SW 1271 (cell line): ENCODE measurements around the gene TRNT1.

Source experiments
- DNase-seq, 2 experiments: peaks; one replicate each; lab custom pipeline; 2025; lab: John Stamatoyannopoulos, UW

The TRNT1 gene

DNA sequence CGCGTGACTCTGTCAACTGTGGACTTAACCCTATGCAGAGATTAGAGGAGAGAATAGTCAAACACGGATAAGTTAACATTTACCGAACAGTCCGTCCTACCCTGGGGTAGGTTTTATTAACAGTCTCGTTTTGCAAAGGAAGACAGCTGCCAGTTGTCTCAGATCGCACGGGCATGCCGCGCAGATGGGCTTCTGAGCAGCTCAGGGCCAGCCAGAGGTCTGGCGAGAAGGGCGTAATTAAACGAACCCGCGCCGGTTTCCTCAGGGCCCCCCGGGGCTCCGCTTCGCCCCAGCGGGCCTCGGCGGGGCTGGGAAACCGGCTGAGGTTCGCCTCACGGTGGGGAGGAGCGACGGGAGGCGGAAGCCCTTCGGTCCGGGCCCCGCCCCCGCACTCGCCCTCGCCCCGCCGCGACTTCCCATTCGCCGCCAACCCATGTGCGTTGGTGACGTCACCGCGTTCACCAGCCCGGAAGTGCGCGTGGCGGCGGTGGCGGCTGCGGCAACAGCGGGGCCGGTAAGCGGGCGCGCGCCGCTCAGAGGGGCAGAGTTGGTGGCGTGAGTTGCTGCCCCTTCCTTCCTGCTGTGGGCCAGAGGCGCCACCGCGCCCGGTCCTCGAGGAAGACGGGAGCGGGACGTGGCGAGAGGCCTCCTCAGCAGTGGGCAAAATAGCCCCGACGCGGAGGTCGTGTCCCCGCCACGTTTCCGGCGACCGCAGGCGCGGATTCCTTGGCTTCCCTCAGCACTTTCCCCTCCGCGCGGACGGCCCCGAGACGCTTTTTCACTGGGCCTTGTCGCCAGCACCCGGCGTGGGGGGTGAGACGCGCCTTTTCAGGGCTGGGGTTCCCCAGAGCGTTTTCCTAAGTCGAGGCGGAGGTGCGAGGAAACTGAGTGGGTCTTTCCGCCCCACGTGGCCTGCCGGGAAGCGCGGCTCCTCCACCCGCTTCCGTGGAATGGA is at the start of gene TRNT1:
Gene TRNT1 (plus strand): TSS at position 464 of the 955 bp plus-strand sequence. CDS start 2,101 bp downstream, outside the sequence.
- DNase-seq: peak; percentile 89 to 91

DNA sequence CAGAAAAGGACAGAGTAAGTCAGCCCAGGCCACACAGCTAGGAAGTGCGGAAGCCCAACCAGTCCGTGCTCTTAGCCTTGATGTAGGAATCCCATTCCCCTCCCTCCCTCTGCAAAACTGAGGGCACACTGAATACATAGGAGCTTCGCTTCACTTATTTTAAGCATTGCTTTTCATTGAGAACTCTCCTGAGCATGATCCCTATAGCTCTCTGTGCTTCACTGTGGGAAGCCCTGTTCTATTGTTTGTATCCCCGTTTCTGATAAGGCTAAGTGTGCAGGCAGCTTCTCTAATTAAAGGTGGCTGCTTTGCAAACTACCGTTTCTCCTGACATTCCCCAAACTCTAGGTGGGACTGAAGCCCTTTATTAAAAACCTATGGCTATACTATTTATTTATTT is 46.4 kb upstream of the TRNT1 start:
- DNase-seq: no peak

DNA sequence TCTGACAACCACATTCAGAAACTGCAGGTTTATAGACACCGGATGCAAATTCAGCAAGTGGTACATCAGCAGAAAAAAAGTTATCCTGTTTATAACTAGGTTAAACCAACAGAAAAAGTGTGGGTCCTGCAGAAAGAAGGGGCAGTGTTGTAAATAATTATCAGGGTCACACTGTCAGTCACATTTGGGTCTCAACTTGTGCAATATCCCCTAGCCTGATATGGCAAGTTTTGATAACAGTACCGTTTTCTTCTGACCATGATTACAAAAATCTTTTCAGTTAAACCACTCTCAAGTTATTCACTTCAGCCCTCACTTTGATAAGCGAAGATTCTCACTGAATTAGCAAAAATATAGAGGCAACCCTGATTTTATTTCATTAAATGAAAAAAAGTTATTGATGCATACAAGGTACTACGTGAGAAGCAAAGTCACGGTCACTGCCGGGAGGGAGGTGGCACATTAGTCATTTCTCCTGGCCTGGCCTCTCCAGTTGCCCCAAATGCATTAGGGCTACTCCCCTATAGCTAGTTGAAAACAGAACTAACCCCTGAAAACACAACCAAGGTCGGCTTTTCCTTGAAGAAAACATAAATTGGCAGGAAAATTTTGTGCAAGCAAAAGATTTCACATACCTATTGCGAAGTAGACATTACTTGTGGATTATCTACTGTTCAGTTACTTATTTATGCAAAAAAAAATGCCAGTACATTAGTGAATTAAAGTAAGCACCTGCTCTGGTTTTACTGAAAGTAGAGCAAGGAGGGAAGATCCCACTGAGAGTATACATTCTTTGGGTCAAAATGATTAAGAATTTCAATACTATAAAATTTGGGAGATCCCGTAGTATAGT is 45.1 kb upstream of the TRNT1 start:
- DNase-seq: no peak

DNA sequence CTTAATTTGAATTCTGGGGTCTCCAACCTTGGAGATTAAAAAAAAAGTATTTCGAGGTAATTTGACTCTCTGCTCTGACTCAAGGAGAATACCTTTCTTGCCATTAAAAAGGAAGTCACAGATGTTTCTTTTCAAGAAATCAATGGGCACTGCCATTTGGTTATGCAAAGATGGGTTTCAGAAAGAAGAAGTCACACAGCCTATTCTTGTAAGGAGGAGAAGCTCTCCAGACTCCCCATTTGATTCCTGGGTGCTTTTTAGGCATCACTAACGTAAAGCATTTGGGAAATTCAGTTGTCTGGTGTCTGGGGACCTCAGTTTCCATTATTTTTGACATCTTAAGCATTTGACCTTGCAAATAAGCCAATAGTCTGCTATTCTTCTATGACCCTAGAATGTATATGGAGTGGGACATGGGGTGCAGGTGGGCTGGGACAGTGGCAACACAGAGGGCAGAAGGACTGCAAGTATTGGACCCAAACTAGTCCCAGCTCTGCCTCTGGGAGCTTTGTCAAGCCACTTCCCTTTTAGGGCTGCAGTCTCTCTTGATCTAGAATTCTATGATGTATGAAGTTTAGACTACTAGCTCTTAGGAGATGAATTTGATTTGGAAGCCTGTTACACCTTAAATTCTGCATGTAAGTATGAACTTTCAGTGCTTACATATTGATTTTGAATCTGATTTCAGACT is 44.4 kb upstream of the TRNT1 start:
- DNase-seq: no peak

DNA sequence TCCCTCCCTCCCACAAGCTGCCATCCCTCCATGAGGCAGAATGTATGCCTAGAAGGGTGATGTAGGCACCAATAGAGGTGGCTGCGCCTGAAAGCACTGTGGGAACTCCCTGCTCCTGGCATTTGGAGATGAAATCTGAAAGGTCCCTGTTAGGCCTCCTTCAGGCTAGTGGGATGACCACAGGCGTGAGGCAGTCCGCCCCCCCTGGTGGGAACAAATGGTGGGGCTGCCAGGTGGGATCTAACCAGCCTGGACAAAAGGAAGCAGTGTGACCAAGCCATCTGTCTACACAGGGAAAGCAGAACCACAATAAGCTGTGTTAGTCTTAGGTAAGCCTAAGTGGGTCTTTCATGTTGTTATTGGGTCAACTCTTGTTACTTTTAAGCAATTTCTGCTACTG is 41.9 kb upstream of the TRNT1 start:
- DNase-seq: no peak

DNA sequence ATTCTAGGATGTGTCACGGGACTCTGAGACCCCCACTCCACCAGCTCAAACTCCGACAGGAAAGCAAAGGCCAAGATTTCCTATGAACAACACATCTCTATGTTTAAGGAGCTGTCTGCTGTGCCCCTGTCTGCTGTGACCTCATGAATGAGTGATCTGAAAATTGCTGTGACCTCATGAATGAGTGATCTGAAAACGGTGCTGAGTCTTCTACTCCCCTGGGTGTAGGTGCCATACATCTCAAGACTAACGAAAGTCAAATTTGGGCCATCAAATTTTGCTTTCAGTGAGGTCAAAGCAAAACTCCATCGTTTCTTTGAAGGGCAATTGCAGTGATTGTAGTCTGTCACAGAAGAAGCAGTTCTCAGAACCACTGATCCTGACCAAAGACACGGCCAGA is 41.0 kb upstream of the TRNT1 start:
- no peak for DNase-seq

DNA sequence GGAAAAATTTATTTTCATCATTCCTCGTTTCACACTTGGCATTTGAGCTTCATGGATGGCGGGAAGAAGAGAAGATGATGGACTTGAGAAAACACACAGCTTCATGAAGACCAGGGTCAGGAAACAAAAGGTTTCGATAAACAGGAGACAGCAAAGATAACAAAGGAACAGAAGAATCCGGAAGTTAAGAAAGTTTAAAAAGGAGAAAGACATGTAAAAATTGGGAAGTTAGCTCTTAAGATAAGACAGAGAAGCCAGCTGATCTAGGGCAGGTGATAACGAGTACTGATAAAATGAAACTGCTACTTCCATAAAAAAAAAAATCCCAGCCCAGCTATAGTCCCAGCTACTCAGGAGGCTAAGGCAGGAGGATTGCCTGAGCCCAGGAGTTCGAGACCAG is 40.5 kb upstream of the TRNT1 start:
- DNase-seq: no peak

DNA sequence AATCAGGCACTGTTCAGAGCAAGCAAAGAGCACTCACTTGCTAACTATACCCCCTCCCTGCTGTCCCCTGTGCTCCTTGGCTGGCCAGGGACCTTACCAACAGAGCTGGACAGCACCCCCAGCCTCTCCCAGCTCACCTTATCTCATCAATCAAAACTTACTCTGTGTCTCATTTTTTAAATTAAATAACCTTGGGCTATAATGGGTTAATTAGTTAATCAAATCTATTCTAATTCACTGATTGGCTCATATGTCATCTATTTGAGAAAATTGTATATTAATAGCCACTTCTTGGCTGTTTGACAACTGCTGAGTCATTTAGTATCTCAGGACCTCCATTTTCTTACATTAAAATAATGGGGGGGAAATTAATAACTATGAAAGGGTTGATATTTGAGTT is 39.5 kb upstream of the TRNT1 start:
- no peak for DNase-seq

DNA sequence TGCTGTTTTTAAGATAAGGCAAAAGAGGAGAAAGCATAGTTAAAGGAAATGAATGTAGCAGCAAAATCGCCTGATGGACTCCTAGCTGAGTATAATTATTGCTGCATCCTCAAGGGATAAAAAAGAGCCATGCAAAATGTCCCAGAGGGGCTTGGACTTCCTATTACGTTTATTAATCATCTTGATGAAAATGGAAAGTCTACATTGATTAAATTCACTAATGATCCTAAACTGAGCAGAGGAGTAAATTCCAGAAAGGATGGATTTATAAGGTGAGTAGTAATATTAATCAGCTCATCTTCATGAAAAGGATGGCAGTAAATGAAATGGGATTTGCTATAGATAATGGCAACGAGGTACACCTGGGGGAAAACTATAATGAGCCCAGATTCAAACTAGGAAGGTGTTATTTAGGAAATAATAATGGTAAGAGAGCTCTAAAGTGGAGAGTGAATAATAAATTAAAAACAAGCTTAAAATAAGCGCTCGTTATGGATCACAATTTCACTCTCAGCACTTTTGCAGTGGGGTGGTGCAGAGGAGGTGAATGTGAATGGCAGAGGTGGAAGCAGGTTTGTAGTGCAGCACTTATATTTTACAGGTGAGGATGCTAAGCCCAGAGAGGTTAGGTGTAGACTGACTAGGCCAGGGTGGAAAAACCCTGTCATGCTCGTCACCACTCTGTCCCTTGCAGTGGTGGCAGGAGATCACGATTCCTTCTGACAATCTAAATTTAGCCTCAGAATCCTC is 38.8 kb upstream of the TRNT1 start:
- DNase-seq: no peak

DNA sequence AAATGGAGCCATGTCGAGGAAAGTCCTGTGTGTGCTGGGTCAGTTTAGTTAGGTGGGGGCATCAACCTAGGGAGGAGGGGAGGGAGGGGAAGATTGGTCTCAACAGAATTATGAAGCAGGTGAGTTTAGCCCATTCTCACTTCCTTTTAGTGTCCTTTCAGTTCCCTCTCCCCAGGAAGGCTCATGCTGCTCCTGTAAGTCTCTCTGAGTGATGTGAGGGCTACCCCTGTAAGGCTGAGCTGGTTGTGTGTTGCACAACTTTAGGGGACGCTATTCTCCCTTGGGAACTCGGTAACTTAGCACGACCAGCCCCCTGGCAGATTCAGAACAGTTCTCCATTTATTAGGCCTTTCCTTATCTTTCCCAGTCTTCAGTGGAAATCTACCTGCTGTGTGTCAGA is 37.7 kb upstream of the TRNT1 start:
- no peak for DNase-seq

DNA sequence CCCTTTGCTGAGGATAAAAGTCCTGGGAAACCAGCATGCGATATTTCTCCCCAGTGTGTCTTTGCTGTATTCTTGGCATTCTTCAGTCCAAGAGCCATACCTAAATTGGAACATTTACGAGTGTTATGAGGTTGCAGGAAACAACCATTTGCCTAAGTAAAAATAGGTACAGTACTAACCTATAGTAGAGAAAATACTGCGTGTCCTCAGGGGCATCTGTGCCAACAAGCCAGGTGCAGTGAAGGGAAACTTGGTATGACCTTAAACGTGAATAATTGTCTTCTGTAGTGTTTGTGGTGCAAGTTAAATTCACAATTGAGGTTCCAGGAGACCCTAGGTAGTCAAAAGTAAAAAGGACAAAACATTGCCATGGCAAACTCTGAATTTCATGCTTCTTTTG is 28.8 kb upstream of the TRNT1 start:
- DNase-seq: no peak

DNA sequence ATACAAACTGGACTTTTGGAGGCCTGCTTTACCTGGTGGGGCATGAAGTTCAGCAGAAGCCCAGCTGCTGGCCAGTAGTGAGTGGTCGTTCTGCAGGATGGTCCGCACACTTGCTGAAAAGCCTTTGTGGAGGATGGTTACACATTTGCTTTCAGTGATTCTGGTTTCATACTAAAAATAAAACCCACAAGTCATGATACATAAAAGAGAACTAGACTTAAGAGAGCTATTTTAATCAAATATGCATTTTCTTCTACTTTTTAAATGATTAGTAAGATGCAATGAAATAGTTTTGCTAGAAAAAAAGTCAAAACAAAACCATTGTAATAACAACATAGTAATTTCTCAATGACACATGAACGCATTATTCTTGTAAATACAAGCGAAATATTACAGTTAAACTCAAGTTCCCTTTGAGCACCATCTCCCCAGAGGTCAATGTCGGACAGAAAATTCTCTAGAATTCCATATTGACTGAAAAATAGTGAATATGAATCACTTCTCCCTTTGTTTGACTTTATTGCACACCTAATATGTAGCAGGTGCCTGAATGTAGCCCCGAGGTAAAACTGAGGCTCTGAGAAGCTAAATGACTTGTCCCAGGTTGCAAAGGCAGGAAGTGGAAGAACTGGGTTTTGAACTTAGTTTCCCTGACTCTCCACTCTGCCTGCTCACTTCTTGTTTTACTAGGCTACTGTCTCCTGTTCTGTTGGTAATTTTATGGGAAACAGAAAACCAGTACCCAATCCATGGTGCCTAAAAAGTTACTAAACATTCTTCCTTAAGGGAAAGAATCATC is 24.9 kb upstream of the TRNT1 start:
- no peak for DNase-seq

DNA sequence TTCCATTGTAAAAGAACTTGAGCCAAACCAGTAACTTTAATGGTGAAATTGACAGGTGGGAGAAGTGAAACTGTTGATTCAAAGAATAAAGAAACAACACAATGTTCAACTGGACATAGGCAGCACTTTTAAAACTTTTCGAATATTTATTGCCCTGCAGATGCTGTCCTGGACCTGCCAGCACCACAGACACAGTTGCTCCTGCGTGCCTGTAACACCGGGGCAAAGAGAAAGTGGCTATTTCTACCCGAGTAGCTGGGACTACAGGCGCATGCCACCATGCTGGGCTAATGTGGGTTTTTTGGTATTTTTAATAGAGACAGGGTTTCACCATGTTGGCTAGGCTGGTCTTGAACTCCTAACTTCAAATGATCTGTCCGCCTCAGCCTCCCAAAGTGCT is 24.0 kb upstream of the TRNT1 start:
- no peak for DNase-seq

DNA sequence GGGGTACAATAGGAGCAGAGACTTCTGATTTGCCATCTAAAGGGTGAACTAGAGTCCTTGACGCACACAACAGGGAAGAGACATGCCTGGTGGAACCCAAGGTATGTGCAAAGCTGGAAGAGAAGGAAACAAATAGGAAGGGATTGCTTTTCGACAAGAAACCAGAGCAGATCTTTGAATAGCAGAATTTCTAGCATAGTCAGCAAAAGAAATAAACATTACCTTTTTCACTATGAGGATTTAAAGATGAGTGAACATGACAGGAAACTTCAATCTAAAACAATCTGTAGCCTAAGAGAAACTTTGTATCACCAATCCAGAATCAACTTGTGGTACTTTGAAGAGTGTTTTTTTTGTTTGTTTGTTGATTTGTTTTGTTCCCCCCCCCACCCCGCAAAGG is 21.5 kb upstream of the TRNT1 start:
- DNase-seq: no peak

DNA sequence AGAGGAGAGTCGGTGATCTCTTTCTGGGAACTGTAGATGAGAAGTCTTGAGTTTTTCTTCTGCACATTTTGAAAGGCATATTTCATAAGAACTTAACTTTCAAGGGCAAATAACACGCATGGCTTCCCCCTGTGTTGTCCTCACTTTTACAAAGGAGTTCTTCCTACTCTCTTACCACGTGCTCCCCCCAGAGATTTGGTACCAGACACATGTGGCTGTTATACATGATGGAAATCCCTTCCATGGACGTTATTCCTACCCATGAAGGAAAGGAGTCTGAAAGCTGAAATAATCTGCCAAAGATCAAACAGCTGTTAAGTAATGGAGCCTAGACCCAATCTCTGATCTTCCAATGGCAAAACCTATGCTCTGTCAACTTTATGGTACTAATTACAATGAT is 20.9 kb upstream of the TRNT1 start:
- no peak for DNase-seq

DNA sequence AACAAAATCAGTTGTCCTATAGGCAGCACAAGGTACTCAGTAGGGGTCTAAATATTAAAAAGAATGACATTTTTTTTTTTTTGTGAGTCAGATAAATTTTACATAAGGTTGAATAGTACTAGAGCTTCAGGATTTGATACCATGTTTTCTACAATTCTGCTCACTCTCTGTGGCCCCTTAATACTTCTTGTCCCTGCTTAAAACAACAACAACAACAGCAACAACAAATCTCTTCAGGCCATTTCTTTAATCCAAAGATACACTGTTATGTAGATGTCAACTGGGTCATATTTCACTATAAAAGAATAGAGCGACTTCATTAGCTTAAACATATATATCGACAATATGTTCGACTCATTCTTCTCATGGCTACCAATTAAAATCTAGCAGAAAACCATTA is 19.6 kb upstream of the TRNT1 start:
- no peak for DNase-seq

DNA sequence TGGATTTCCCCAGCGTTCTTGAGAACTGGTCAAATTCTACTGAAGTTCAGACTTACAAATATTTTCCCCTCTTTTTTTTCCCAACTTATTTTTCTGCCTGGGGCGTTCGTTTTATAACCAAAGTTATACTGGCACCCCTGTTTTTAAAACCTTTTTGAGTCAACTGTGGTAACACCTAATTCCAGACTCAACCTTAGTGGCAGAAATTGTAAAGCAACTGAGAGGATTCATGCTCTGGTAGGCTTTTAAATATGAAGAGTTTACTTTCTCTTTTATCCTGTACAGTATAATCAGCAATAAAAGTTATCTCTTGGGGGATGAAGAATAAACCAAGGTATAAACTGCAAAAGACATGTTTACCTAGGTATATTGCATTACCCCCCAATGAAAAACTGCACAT is 18.9 kb upstream of the TRNT1 start:
- no peak for DNase-seq

DNA sequence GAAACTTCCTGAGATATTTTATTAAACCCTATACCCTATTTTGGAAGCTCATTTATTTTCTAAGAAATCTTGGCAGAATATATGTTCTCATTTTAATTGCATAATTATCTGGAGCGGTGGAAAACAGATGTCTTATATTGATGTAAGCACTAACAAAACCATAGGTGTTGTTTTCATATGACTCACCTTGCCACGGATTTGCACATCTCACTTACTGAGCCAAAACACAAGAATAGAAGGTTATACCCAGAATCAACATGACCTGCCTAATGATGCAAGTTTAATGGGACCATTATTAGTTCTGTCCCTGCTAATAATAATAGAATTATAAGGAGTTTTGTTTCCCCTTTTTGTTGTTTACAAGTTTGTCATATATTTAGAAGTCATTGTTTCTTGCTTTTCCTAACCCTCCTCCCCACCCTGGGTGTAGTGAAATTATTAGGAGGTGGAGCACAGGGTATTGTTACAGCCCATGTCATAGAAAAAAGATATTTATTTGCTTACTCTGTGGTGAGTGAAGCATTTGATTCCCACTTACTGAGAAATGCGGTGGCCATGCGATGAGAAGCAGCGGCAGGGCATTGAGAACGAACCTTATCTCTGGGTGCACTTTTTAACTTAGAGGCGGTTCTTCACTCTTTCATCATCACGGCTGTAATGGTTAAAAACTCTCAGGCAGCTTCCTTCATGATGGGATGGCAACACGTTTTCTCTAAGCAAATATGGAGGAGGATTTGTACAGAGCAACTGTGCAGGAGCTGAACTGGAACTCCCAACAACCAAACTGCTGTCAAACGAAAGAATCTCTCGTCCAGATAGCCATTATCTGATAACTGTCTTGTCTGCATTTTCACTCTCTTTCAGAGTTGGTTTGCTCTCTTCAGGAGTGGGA is 17.1 kb upstream of the TRNT1 start:
- DNase-seq: no peak

DNA sequence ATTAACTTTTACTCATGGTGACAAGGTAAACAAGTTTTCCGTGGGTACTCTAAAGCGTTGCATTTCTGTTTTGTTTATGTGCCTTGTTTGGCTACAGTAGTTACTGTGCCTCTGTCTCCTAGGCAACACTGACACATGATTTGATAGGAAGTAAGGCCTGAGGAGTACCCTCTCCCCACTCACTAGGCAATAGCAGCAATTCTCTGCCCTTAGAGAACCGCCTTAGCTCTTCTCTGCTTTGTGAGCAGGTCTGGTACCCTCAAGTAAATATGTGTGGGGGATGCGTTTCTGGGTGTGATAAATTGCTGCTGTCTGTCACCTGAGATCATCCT is 16.5 kb upstream of the TRNT1 start, which contains the start of gene IL5RA:
Gene IL5RA (minus strand): TSS at position 76 of the 332 bp plus-strand sequence. CDS start 5,390 bp downstream, outside the sequence.
- no peak for DNase-seq
